HG03103 (cell line): ENCODE data around the gene VPS39.

ENCODE experiments used
- ATAC-seq: cut with Tn5 transposase; IDR thresholded peaks from one replicate; pipeline ENCODE4 v1.9.1; 2021; ENCODE audit warnings: low read depth; ENCODE audit not compliant: unreplicated experiment

Gene VPS39

GRCh38 chr15:42133886-42134502 is 74.1 kb downstream of the VPS39 start:
- ATAC-seq = no peak

GRCh38 chr15:42133356-42133755 is 74.7 kb downstream of the VPS39 start:
- no peak for ATAC-seq

GRCh38 chr15:42131826-42132806 is 76.0 kb downstream of the VPS39 start:
- no peak for ATAC-seq

GRCh38 chr15:42131006-42131405 is 77.1 kb downstream of the VPS39 start:
- no peak for ATAC-seq

GRCh38 chr15:42130246-42130986 is 77.7 kb downstream of the VPS39 start:
- ATAC-seq = no peak

- ATAC-seq = no peak
Measured at GRCh38 chr15:42129364-42129763, 78.7 kb downstream of the VPS39 start.

GRCh38 chr15:42128476-42128875 is 79.6 kb downstream of the VPS39 start:
- ATAC-seq = no peak

GRCh38 chr15:42123546-42123945 is 84.6 kb downstream of the VPS39 start:
- no peak for ATAC-seq

GRCh38 chr15:42121682-42122081 is 86.4 kb downstream of the VPS39 start:
- ATAC-seq = no peak

GRCh38 chr15:42121021-42121420 is 87.1 kb downstream of the VPS39 start:
- no peak for ATAC-seq

- no peak for ATAC-seq
Measured at GRCh38 chr15:42120285-42120684, 87.8 kb downstream of the VPS39 start.

- ATAC-seq = no peak
Measured at GRCh38 chr15:42119446-42119760, 88.7 kb downstream of the VPS39 start.

- no peak for ATAC-seq
Measured at GRCh38 chr15:42118650-42119445, 89.3 kb downstream of the VPS39 start.

GRCh38 chr15:42111924-42112323 is 96.2 kb downstream of the VPS39 start:
- no peak for ATAC-seq

GRCh38 chr15:42110367-42110766 is 97.7 kb downstream of the VPS39 start:
- ATAC-seq = no peak

GRCh38 chr15:42108806-42109205 is 99.3 kb downstream of the VPS39 start:
- no peak for ATAC-seq
